ENCODE measurements around the gene AMBRA1.

The AMBRA1 gene

GRCh38 chr11:46637546-46637945, 43.7 kb upstream of the AMBRA1 start:
- no peak for DNase-seq (ENCODE audit: extremely low read depth, low read depth)
- no peak for TF ChIP-seq CTCF (IDR thresholded peaks at IDR 0.05; ENCODE audit: low read depth, low read length)

- DNase-seq (ENCODE audit: extremely low read depth, low read depth): no peak
- TF ChIP-seq CTCF (IDR thresholded peaks at IDR 0.05; ENCODE audit: low read depth, low read length): no peak
These were observed 41.8 kb upstream of the AMBRA1 start for GRCh38 chr11:46635557-46636139.

GRCh38 chr11:46633291-46634217, 39.7 kb upstream of the AMBRA1 start:
- TF ChIP-seq CTCF (IDR thresholded peaks at IDR 0.05; ENCODE audit: low read depth, low read length): no peak
- DNase-seq (ENCODE audit: extremely low read depth, low read depth): no peak

GRCh38 chr11:46632502-46632901, 38.7 kb upstream of the AMBRA1 start:
- DNase-seq (ENCODE audit: extremely low read depth, low read depth): no peak

GRCh38 chr11:46631676-46632075, 37.9 kb upstream of the AMBRA1 start:
- TF ChIP-seq CTCF (IDR thresholded peaks at IDR 0.05; ENCODE audit: low read depth, low read length): no peak
- DNase-seq (ENCODE audit: extremely low read depth, low read depth): no peak

More at GRCh38 chr11:46632502-46632901, 38.7 kb upstream of the AMBRA1 start:
- no peak for TF ChIP-seq CTCF (IDR thresholded peaks at IDR 0.05; ENCODE audit: low read depth, low read length)

GRCh38 chr11:46630237-46630636, 36.4 kb upstream of the AMBRA1 start:
- DNase-seq (ENCODE audit: extremely low read depth, low read depth): no peak
- no peak for TF ChIP-seq CTCF (IDR thresholded peaks at IDR 0.05; ENCODE audit: low read depth, low read length)

- TF ChIP-seq CTCF (IDR thresholded peaks at IDR 0.05; ENCODE audit: low read depth, low read length): no peak
- no peak for DNase-seq (ENCODE audit: extremely low read depth, low read depth)
These were observed 35.1 kb upstream of the AMBRA1 start for GRCh38 chr11:46628961-46629360.

Measured in AG09319 (cell line).